ENCODE measurements around the gene C16orf92.

The C16orf92 gene

GRCh38 chr16:29989111-29989858, 33.7 kb upstream of the C16orf92 start:
- DNase-seq (ENCODE audit: low read depth), result no peak

- DNase-seq (ENCODE audit: low read depth), result no peak
Observed at GRCh38 chr16:29990034-29990433, 33.0 kb upstream of the C16orf92 start.

DNA sequence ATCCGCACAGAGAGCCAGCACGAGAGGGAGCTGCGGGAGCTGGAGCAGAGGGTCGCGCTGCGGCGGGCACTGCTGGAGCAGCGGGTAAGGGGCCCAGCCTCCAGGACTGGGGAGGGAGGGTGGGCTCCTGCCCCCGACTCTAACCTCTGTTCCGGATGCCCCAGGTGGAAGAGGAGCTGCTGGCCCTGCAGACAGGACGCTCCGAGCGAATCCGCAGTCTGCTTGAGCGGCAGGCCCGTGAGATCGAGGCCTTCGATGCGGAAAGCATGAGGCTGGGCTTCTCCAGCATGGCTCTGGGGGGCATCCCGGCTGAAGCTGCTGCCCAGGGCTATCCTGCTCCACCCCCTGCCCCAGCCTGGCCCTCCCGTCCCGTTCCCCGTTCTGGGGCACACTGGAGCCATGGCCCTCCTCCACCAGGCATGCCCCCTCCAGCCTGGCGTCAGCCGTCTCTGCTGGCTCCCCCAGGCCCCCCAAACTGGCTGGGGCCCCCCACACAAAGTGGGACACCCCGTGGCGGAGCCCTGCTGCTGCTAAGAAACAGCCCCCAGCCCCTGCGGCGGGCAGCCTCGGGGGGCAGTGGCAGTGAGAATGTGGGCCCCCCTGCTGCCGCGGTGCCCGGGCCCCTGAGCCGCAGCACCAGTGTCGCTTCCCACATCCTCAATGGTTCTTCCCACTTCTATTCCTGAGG, 32.0 kb upstream of the C16orf92 start:
- no peak for DNase-seq (ENCODE audit: low read depth)

DNA sequence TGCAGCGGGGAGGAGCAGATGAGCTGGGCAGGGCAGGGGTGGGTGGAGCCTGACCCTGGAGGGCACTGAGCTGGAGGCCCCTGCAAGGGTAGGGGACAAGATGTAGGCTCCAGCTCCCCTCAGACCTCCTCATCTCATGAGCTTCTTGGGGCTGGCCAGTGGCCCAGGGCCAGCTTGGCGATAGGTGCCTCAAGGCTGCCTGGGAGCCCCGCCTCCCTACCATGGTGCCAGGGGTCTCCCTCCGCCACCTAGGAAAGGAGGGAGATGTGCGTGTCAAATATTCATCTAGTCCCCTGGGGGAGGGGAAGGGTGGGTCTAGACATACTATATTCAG, 31.5 kb upstream of the C16orf92 start:
- DNase-seq (ENCODE audit: low read depth), result no peak

DNA sequence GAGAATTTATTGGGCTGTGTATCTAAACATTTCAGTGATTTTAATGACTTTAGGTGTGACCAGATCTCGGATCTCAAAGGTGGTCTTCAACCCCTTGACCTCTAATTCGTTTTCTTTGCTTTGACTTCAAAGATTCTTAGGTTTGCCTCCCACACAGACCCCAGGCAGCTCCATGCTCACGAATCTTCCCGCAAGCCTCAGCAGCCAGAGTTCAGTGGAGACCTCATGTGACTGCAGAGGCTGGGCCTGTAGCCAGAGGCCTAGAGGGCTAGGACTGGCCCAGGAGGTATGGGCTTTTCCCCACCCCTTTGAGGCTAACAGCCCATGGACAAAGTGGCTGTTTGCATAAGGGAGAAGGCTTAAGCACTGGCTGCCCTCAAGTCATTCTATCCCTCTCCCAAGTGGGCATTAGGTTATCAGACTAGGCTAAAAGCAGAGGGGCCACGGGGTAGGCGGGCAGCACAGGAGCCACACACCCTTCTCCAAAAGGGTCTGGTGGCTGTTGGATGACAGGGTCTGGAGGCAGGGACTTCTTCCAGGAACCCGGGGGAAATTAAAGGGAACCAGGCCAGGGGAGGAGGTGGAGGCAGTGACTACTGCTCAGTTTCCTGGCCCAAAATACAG, 30.5 kb upstream of the C16orf92 start:
- DNase-seq (ENCODE audit: low read depth), result no peak

- no peak for DNase-seq (ENCODE audit: low read depth)
Observed at GRCh38 chr16:29993191-29993902, 29.7 kb upstream of the C16orf92 start.

- DNase-seq (ENCODE audit: low read depth), result no peak
Observed at GRCh38 chr16:29993903-29994599, 28.9 kb upstream of the C16orf92 start.

DNA sequence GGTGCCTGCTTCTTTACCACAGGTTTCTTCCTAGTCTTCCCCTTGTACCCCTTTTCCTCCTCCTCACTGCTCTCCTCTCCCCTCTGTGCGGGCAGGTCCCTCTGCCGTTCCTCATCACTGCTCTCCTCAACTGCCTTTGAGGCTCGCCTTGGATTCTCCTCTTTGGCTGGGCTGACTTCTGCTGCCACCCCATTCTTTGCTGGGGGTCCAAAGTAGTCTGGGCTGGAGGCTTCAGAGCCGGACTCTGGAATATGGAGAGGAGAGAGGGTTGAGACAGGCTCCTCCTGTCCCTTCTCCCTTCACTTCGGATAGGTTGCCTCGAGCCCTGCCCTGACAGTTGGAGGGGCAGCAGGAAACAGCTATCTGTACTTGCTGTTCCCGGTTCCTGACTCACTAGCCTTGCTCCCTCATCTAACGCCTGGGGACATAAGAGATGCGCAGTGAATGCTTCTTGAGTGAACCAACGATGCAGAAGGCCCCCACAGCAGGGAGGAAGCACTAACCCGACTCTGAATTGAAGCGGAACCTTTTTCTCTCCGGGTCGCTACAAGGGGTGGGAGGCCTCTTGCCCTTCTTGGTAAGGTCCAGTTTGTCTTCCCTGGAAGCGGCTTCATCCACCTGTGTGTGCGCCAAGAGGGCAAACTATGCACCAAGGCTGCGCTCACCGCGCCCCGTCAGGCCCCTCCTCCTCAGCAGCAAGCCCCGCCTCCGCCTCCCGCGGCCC, 28.2 kb upstream of the C16orf92 start:
- DNase-seq (ENCODE audit: low read depth), result peak; percentile 63

- peak; percentile 80 for DNase-seq (ENCODE audit: low read depth)
Observed at GRCh38 chr16:29995324-29995910, 27.6 kb upstream of the C16orf92 start, which contains the start of gene HIRIP3. Gene HIRIP3, minus strand, starts transcription at chr16:29995617. Its CDS starts 12 bp downstream, at chr16:29995605.

DNA sequence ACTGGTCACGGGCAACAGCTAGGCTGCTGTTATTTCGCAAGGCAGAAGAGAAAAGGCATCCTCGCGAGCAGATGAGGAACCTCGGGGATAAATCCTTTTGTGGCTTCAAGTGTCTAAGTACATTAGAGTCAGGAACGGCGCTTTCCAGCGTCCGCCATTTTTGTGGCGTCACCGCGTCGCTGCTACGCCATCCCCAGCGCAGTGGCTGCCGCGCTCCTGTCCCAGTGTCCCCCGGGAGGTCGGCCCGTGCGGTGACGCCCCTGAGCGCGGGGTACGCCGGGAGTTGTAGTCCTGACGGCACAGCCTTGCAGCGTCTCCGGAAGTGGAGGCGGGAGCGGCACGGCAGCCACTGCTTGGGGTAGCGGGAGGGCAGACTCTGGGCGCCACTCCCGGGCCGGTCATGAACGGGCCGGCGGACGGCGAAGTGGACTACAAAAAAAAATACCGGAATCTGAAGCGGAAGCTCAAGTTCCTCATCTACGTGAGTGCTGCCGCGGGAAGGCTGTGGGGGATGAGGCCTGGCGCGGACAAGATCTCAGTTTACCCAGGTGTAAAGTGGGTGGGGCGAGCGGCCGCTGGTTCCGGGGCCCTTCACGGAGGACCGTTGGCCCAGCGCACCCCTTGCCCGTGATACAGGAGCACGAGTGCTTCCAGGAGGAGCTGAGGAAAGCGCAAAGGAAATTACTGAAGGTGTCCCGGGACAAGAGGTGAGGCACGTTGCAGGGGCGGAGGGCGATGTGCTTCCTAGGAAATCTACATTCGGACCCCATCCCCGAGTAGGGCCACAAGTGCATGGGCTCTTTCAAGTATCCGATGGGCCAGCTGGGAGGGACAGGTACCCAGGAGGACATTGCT, 26.9 kb upstream of the C16orf92 start, which contains the start of gene INO80E:
Gene INO80E (plus strand): TSS at position 331 of the 855 bp plus-strand sequence. CDS start 70 bp downstream, at position 401.
- DNase-seq (ENCODE audit: low read depth), result peak; percentile 100

DNA sequence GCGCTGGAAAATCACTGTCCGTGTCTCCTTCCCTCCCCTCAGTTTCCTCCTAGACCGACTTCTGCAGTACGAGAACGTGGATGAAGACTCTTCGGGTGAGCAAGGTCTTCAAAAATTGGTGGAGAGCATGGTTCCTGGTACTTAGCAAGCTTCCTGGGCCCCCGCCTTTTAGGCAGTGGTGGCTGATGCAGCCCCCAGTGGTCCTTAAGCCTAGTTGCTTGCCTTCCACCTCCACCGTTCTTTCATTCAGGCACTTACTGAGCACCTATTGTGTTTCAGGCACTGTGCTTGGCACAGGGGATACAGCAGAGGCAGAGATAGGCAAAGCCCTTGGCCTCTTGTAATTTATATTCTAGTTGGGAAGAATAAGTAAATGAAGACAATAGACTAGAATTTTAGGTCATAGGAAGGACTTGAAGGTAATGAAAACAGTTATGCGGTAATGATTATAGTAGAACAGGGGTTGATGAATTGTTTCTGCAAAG, 26.2 kb upstream of the C16orf92 start:
- no peak for DNase-seq (ENCODE audit: low read depth)

- DNase-seq (ENCODE audit: low read depth), result no peak
Observed at GRCh38 chr16:29999605-30000004, 23.4 kb upstream of the C16orf92 start.

GRCh38 chr16:30000735-30001631, 22.0 kb upstream of the C16orf92 start:
- no peak for DNase-seq (ENCODE audit: low read depth)

DNA sequence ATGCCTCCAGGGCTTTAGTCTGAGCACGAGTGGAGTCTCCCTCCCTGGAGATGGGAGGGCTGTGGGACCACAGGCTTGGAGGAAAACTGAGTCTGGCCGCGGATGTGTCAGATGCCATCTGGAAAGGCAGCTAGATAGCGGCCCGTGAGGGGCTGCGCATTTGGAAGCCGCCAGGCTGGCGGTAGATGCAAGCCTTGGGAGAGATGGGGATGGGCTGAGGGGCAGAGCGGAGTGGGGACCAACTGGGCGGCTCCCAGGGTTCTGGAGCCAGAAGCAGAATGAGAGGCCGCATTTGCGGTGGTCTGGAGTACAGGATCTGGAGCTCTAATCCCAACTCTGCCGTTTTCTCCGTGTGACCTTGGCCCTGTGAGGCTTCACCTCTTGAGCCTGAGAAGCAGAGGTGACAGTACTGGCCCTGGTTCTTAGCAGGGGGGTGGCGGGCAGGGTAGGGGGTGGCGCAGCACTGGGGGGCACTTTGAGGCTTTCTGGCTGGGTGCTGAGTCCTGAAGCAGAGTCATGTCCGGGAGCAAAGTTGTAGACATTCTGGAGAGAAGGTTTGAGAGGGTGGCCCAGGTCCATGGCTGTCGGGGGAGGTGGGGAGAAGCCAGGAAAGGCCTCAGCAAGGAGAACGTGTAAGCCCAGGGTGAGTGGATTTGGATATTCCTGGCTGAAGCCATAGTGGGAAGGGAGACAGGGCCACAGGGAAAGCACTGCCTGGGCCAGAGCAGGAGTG, 20.2 kb upstream of the C16orf92 start:
- no peak for DNase-seq (ENCODE audit: low read depth)

DNA sequence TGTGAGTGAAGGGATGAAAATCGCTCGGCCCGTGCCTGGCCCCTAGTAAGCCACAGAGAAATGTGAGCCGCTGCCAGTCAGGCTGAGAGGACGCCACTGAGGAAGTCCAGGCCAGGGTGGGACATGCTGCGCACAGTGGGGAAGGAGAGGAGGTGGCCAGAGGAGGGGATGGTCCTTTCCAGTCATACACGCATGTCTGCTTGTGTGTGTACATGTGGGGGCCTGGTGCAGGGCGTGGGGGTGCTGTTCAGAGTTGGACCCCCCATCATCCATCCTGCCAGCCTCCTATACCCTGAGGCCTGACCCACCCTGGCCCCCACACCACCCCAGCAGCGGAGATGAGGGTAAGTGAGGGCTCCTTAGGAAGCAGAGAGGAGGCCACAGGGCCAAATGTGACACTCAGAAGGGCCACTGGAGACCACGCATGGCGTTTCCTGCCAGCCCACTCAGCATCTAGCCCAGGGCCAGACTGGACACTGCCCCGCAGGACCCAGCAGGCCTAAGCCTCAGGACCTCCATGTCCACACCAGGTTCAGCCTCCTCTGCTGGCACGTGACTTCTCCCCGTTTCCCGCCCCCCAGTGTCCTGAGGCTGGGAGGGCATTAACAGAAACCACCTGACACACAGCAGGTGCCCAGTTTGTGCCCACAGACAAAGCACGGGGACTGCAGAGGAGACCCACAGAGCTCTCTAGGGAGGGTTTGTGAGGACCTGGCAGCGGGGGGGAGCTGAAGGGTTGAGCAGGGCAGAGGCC, 19.2 kb upstream of the C16orf92 start:
- no peak for DNase-seq (ENCODE audit: low read depth)

DNA sequence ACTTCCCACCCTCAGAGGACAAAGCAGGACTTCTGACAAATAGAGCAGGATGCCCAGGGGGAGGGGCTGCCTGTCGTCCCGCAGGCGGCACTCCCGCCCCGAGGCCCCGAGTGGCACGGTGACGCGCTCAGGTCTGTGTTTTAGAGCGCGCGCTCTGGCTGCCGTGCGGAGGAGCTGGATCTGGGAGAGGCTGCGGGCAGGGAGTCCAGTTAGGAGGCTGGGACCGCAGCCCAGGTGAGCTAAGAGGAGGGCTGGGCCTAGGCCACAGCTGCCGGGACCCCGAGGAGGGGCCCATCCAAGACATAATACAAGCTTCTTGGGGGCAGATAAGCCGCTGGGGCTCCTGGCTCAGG, 18.6 kb upstream of the C16orf92 start:
- no peak for DNase-seq (ENCODE audit: low read depth)

DNA sequence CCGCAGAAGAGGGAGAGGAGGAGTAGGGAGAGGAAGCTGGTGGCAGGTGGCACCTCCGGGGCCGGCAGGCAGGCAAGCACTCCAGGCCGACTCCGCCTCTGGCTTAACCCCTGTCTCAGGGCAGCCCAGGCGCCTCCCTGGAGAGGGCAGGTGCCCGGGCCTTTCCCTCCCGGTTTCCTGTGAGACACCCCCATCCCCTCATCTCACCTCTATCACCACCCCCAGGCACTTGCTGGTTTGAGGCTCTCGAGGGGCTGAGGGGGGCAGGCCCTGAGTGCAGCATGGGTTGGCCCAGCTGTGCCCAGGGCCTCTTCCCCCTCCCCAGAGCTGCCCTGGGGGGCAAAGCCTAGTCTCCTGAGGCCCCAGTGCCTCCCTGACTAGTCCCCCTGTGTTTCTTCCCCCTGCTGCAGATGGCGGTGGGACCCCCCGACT, 18.2 kb upstream of the C16orf92 start:
- DNase-seq (ENCODE audit: low read depth), result no peak

All from activated T-helper 9 cell treated with anti-CD3 and anti-CD28 coated beads, Interleukin-2, amount 50 U/mL, for 16 hours (primary cell).